GM19351 (cell line): ENCODE measurements around the gene TBRG1.
A peak's percentile ranks its signal among the peaks of the same experiment; 100 is the strongest.

Experiments
- ATAC-seq: cut with Tn5 transposase; IDR thresholded peaks from one replicate; pipeline ENCODE4 v1.9.1; 2021; ENCODE audit warnings: mild to moderate bottlenecking, moderate library complexity; ENCODE audit not compliant: unreplicated experiment

The TBRG1 gene

GRCh38 chr11:124658501-124658900, 35.8 kb downstream of the TBRG1 start:
- ATAC-seq, result no peak

GRCh38 chr11:124658986-124659385, 36.3 kb downstream of the TBRG1 start:
- ATAC-seq, result no peak

- no peak for ATAC-seq
Observed at GRCh38 chr11:124661553-124661952, 38.9 kb downstream of the TBRG1 start.

DNA sequence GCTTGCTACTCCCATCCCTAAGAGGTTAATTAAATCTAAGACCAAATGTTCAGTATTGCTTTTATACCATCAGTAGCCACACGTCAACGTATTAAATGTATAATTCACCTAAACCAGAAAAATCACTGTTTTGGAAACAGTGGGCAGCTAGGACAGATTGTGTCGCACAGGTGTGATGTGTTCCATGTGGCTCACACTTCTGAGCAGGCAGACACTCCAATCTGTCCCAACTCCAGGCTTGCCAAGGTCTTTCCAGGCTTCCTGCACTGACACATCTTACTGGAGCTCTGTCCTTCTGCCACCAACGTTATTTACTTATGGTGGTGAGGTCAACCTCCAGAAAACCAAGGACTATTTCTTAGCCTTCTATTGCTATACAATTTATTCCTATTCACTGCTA, 39.4 kb downstream of the TBRG1 start:
- ATAC-seq, result no peak

GRCh38 chr11:124663861-124664260, 41.2 kb downstream of the TBRG1 start:
- ATAC-seq, result no peak

GRCh38 chr11:124667601-124668000, 44.9 kb downstream of the TBRG1 start:
- no peak for ATAC-seq

GRCh38 chr11:124669193-124669592, 46.5 kb downstream of the TBRG1 start:
- peak; percentile 38 for ATAC-seq

- ATAC-seq, result peak; percentile 15
Observed at GRCh38 chr11:124670732-124671131, 48.1 kb downstream of the TBRG1 start.

- ATAC-seq, result no peak
Observed at GRCh38 chr11:124672536-124673215, 50.0 kb downstream of the TBRG1 start.

GRCh38 chr11:124673333-124674167, 50.9 kb downstream of the TBRG1 start, which contains the start of the genes SIAE and SPA17:
TSS of gene SIAE (minus strand) at chr11:124673739. CDS start at chr11:124673708, 31 bp downstream.
TSS of gene SPA17 (plus strand) at chr11:124673904. CDS start at chr11:124675265, 1,361 bp downstream.
- peak; percentile 82 for ATAC-seq

- ATAC-seq, result no peak
Observed at GRCh38 chr11:124674168-124674517, 51.5 kb downstream of the TBRG1 start.

DNA sequence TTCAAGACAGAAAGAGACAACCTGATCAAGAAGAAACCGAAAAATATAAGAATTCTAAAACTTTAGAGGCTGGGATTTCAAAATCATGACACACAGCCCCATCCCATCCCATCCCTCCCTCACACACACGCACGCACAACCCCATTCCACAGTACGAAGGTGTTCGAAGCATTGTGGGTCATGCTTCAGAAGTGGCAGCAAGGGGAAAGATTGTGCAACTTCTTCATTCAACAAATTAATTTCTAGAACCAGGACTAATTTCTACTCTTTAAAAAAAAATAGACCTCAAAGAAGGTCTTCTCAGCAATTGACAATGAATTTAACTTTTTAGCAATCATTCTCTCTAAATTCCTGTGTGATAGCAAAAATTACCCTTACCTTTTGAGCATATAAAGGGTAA, 51.9 kb downstream of the TBRG1 start:
- no peak for ATAC-seq

GRCh38 chr11:124676386-124676785, 53.7 kb downstream of the TBRG1 start:
- ATAC-seq, result no peak

GRCh38 chr11:124678416-124678815, 55.8 kb downstream of the TBRG1 start:
- ATAC-seq, result no peak

GRCh38 chr11:124681421-124681820, 58.8 kb downstream of the TBRG1 start:
- no peak for ATAC-seq

- no peak for ATAC-seq
Observed at GRCh38 chr11:124682443-124682842, 59.8 kb downstream of the TBRG1 start.
